Kidney tubule cell (primary cell): ENCODE measurements around the gene DIAPH2.

Experiments used
- DNase-seq: peaks from one replicate; pipeline ENCODE4 v3.0.0-alpha.2; 2018; ENCODE audit warnings: low spot score

Gene DIAPH2

GRCh38 chrX:97594646-97595224, 910.1 kb downstream of the DIAPH2 start:
- DNase-seq = no peak

GRCh38 chrX:97597954-97598353, 913.3 kb downstream of the DIAPH2 start:
- DNase-seq = no peak

- DNase-seq = no peak
Observed at GRCh38 chrX:97602465-97603258, 918.0 kb downstream of the DIAPH2 start.

GRCh38 chrX:97605271-97605670, 920.6 kb downstream of the DIAPH2 start:
- no peak for DNase-seq

GRCh38 chrX:97609357-97609756, 924.7 kb downstream of the DIAPH2 start:
- no peak for DNase-seq

GRCh38 chrX:97609938-97610337, 925.3 kb downstream of the DIAPH2 start:
- DNase-seq = no peak

- peak; percentile 81 for DNase-seq
Observed at GRCh38 chrX:97616883-97617530, 932.4 kb downstream of the DIAPH2 start.

- DNase-seq = no peak
Observed at GRCh38 chrX:97619499-97619898, 934.9 kb downstream of the DIAPH2 start.

GRCh38 chrX:97622111-97622510, 937.5 kb downstream of the DIAPH2 start:
- DNase-seq = no peak

- DNase-seq = no peak
Observed at GRCh38 chrX:97628326-97628725, 943.7 kb downstream of the DIAPH2 start.

- no peak for DNase-seq
Observed at GRCh38 chrX:97628807-97629596, 944.4 kb downstream of the DIAPH2 start.

- no peak for DNase-seq
Observed at GRCh38 chrX:97629597-97629985, 944.9 kb downstream of the DIAPH2 start.

- no peak for DNase-seq
Observed at GRCh38 chrX:97633798-97634197, 949.2 kb downstream of the DIAPH2 start.

- DNase-seq = no peak
Observed at GRCh38 chrX:97636473-97637140, 952.0 kb downstream of the DIAPH2 start.

GRCh38 chrX:97637289-97637688, 952.6 kb downstream of the DIAPH2 start:
- DNase-seq = no peak

- DNase-seq = no peak
Observed at GRCh38 chrX:97638621-97639020, 954.0 kb downstream of the DIAPH2 start.

GRCh38 chrX:97639526-97639925, 954.9 kb downstream of the DIAPH2 start:
- DNase-seq = no peak
